Measurements from ENCODE around the gene LIME1. TPM values are rescaled to one million over a fixed set of nuclear protein-coding genes. Genes with fewer than 3 reads are reported as not detected.
A peak's percentile ranks its signal among the peaks of the same experiment; 100 is the strongest.

The LIME1 gene
- total and polyA plus RNA-seq, 4 donors, result 21.2 to 69.0 (median 51.6) TPM

DNA sequence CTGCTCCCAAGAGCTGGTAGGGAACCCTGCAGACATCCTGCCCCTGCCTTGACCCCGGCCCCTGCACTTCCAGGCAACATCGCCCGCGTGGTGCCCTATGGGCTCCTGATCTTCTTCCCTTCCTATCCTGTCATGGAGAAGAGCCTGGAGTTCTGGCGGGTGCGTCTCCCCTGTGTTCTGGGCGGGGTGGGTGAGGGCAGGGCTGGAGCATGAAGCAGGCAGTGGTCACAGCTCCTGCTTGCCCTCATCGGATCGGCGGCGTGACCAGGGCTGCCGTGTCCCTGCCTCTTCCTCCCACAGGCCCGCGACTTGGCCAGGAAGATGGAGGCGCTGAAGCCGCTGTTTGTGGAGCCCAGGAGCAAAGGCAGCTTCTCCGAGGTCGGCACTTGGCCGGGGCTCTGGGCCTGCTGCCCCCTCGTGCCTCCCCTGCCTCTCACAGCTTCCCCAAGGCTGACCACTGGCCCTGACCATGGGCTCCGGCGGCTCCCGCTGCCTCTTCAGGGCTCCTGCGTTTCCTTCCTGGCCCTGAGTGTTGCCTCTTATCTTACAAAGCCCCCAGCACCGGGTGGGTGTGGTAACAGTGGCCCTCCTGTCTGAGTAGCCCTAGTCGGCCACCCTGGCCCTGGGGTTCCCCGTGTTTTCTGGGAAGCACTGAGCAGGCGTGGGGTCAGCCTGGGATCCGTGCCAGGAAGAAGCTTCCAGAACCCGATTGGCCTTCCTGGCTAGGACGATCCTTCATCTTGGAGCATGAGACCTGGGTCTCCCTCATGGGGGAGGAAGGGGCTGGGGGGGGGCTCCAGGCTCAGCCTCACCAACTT lies 48.0 kb upstream of the LIME1 start:
- H3K27me3 ChIP-seq (ENCODE audit: control insufficient read depth in 4 of 4, insufficient read depth in 4 of 4, low read length in 3 of 4), result no peaks in the 10 kb centered on the region
- H3K4me1 ChIP-seq (ENCODE audit: control insufficient read depth in 4 of 4, insufficient read depth in 4 of 4, low read length in 3 of 4), result peaks cover 0 to 5% (median 2%) of the 10 kb centered on the region in 4 donors
- H3K9me3 ChIP-seq (ENCODE audit: control insufficient read depth in 4 of 4, low read length in 3 of 4), result no peaks in the 10 kb centered on the region
- peak overlapping the region; percentile 85 to 93 for H3K27ac ChIP-seq (ENCODE audit: low read depth in 1 of 2, low read length in 2 of 2)
- DNase-seq (ENCODE audit: low spot score), result no peak
- peaks cover 0 to 3% (median 0%) of the 10 kb centered on the region in 4 donors for H3K36me3 ChIP-seq (ENCODE audit: control insufficient read depth in 4 of 4, insufficient read depth in 3 of 4, low read depth in 1 of 4, low read length in 3 of 4)
- WGBS, result 85% methylated on average over 31 of the region's 31 CpGs
- no peak for TF ChIP-seq HNF4G (IDR thresholded peaks at IDR 0.05)
- TF ChIP-seq, protein P1, sequence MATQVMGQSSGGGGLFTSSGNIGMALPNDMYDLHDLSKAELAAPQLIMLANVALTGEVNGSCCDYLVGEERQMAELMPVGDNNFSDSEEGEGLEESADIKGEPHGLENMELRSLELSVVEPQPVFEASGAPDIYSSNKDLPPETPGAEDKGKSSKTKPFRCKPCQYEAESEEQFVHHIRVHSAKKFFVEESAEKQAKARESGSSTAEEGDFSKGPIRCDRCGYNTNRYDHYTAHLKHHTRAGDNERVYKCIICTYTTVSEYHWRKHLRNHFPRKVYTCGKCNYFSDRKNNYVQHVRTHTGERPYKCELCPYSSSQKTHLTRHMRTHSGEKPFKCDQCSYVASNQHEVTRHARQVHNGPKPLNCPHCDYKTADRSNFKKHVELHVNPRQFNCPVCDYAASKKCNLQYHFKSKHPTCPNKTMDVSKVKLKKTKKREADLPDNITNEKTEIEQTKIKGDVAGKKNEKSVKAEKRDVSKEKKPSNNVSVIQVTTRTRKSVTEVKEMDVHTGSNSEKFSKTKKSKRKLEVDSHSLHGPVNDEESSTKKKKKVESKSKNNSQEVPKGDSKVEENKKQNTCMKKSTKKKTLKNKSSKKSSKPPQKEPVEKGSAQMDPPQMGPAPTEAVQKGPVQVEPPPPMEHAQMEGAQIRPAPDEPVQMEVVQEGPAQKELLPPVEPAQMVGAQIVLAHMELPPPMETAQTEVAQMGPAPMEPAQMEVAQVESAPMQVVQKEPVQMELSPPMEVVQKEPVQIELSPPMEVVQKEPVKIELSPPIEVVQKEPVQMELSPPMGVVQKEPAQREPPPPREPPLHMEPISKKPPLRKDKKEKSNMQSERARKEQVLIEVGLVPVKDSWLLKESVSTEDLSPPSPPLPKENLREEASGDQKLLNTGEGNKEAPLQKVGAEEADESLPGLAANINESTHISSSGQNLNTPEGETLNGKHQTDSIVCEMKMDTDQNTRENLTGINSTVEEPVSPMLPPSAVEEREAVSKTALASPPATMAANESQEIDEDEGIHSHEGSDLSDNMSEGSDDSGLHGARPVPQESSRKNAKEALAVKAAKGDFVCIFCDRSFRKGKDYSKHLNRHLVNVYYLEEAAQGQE (IDR thresholded peaks at IDR 0.05), result no peak
- no peak for TF ChIP-seq TAF1 (conservative IDR thresholded peaks at IDR 0.05)
- no peak for TF ChIP-seq RXRA (IDR thresholded peaks at IDR 0.05)
- TF ChIP-seq, protein P2, sequence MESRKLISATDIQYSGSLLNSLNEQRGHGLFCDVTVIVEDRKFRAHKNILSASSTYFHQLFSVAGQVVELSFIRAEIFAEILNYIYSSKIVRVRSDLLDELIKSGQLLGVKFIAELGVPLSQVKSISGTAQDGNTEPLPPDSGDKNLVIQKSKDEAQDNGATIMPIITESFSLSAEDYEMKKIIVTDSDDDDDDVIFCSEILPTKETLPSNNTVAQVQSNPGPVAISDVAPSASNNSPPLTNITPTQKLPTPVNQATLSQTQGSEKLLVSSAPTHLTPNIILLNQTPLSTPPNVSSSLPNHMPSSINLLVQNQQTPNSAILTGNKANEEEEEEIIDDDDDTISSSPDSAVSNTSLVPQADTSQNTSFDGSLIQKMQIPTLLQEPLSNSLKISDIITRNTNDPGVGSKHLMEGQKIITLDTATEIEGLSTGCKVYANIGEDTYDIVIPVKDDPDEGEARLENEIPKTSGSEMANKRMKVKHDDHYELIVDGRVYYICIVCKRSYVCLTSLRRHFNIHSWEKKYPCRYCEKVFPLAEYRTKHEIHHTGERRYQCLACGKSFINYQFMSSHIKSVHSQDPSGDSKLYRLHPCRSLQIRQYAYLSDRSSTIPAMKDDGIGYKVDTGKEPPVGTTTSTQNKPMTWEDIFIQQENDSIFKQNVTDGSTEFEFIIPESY (IDR thresholded peaks at IDR 0.05), result no peak
- TF ChIP-seq YY1 (IDR thresholded peaks at IDR 0.05), result no peak
- no peak for TF ChIP-seq FOXA2 (IDR thresholded peaks at IDR 0.05)
- no peak for TF ChIP-seq GABPA (IDR thresholded peaks at IDR 0.05 in 1 of 2, conservative IDR thresholded peaks at IDR 0.05 in 1 of 2)
- TF ChIP-seq, protein P3, sequence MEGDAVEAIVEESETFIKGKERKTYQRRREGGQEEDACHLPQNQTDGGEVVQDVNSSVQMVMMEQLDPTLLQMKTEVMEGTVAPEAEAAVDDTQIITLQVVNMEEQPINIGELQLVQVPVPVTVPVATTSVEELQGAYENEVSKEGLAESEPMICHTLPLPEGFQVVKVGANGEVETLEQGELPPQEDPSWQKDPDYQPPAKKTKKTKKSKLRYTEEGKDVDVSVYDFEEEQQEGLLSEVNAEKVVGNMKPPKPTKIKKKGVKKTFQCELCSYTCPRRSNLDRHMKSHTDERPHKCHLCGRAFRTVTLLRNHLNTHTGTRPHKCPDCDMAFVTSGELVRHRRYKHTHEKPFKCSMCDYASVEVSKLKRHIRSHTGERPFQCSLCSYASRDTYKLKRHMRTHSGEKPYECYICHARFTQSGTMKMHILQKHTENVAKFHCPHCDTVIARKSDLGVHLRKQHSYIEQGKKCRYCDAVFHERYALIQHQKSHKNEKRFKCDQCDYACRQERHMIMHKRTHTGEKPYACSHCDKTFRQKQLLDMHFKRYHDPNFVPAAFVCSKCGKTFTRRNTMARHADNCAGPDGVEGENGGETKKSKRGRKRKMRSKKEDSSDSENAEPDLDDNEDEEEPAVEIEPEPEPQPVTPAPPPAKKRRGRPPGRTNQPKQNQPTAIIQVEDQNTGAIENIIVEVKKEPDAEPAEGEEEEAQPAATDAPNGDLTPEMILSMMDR (IDR thresholded peaks at IDR 0.05; ENCODE audit: low read depth, low read length, missing input control), result no peak
- TF ChIP-seq SP1 (IDR thresholded peaks at IDR 0.05), result no peak
- H3K9ac ChIP-seq (ENCODE audit: low read depth in 1 of 2, low read length in 2 of 2), result no peak overlapping the region
- H3K4me3 ChIP-seq (ENCODE audit: low read depth in 1 of 3, low read length in 3 of 3), result no peak overlapping the region

DNA sequence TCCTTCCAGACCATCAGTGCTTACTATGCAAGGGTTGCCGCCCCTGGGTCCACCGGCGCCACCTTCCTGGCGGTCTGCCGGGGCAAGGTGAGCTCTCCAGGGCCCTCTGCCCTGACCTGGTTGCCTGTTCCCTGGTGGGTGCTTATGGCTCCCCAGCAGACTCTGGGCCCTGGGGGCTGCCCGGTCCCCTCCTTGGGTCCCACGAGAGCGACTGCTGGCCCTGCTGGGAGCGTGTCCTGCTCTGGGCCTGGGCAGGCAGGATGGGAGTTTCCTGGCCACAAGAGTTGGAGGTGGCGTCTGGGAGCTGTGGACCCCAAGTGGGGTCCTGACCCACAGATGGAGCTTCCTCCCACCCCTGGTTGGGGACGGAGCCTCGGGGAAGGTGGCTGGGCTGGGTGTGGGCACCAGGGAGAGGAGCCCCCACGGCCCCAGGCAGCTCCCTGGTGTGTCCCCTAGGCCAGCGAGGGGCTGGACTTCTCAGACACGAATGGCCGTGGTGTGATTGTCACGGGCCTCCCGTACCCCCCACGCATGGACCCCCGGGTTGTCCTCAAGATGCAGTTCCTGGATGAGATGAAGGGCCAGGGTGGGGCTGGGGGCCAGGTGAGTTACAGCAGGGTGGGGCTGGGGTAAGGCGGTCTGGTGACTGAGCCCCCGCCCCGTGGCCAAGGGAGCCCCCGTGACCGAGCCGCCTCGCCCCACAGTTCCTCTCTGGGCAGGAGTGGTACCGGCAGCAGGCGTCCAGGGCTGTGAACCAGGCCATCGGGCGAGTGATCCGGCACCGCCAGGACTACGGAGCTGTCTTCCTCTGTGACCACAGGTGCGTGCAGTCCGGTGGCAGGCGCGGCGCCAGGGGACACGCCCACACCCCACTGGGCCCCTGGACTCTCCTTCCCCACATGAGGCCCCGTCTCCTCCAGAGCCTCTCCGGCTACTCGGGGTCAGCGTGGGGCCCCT lies 47.1 kb upstream of the LIME1 start:
- Histone ChIP-seq H3K36me3 (ENCODE audit: control insufficient read depth in 4 of 4, insufficient read depth in 3 of 4, low read depth in 1 of 4, low read length in 3 of 4) (peaks cover 0 to 3% (median 0%) of the 10 kb centered on the region in 4 donors), H3K4me1 (ENCODE audit: control insufficient read depth in 4 of 4, insufficient read depth in 4 of 4, low read length in 3 of 4) (peaks cover 0 to 5% (median 2%) of the 10 kb centered on the region in 4 donors), H3K4me3 (ENCODE audit: low read depth in 1 of 3, low read length in 3 of 3) (no peak overlapping the region), H3K9ac (ENCODE audit: low read depth in 1 of 2, low read length in 2 of 2) (no peak overlapping the region), H3K27me3 (ENCODE audit: control insufficient read depth in 4 of 4, insufficient read depth in 4 of 4, low read length in 3 of 4) (no peaks in the 10 kb centered on the region), H3K27ac (ENCODE audit: low read depth in 1 of 2, low read length in 2 of 2) (peak overlapping the region; percentile 5 to 93), H3K9me3 (ENCODE audit: control insufficient read depth in 4 of 4, low read length in 3 of 4) (no peaks in the 10 kb centered on the region)
- no peak for DNase-seq (ENCODE audit: low spot score)
- WGBS, result 90% methylated on average over 44 of the region's 44 CpGs
- TF ChIP-seq, protein P4, sequence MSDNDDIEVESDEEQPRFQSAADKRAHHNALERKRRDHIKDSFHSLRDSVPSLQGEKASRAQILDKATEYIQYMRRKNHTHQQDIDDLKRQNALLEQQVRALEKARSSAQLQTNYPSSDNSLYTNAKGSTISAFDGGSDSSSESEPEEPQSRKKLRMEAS (IDR thresholded peaks at IDR 0.05), result no peak
- TF ChIP-seq HNF4A (conservative IDR thresholded peaks at IDR 0.05) (no peak), NR2F2 (IDR thresholded peaks at IDR 0.05) (no peak), FOXA1 (IDR thresholded peaks at IDR 0.05) (no peak), TAF1 (conservative IDR thresholded peaks at IDR 0.05) (no peak), EGR1 (IDR thresholded peaks at IDR 0.05; ENCODE audit: low read depth in 2 of 2) (no peak), RXRA (IDR thresholded peaks at IDR 0.05) (no peak), HNF4G (IDR thresholded peaks at IDR 0.05) (no peak), FOXA2 (IDR thresholded peaks at IDR 0.05) (no peak)
- TF ChIP-seq, protein P5, sequence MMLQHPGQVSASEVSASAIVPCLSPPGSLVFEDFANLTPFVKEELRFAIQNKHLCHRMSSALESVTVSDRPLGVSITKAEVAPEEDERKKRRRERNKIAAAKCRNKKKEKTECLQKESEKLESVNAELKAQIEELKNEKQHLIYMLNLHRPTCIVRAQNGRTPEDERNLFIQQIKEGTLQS (IDR thresholded peaks at IDR 0.05), result no peak

Measured in liver (tissue), 9 donors.